T-helper 2 cell treated with Interferon-gamma antibody and Interleukin-4, amounts not matched to agents 5 μg/mL and 100 μg/mL, for 36 hours (primary cell): ENCODE measurements around the gene AURKAIP1.

Experiments
- DNase-seq: peaks from one replicate; pipeline ENCODE4 v3.0.0; 2021; ENCODE audit warnings: low spot score
- H3K27ac Mint-ChIP-seq: one replicate; pipeline ENCODE4 v1.8.0; 2021; ENCODE audit warnings: mild to moderate bottlenecking, mixed read lengths
- H3K27me3 Mint-ChIP-seq: one replicate; pipeline ENCODE4 v1.8.0; 2021; ENCODE audit warnings: low read depth, mixed read lengths
- H3K36me3 Mint-ChIP-seq: one replicate; pipeline ENCODE4 v1.8.0; 2021; ENCODE audit warnings: low read depth, mixed read lengths
- H3K4me1 Mint-ChIP-seq: one replicate; pipeline ENCODE4 v1.8.0; 2021; ENCODE audit warnings: low read depth, mixed read lengths
- H3K4me3 Mint-ChIP-seq: one replicate; pipeline ENCODE4 v1.8.0; 2022; ENCODE audit warnings: mild to moderate bottlenecking, moderate library complexity, mixed read lengths
- H3K9me3 Mint-ChIP-seq: one replicate; pipeline ENCODE4 v1.8.0; 2021; ENCODE audit warnings: mixed read lengths

The AURKAIP1 gene

GRCh38 chr1:1335283-1335682 is 39.7 kb downstream of the AURKAIP1 start:
- no peaks in the 10 kb centered on the region for H3K4me1 Mint-ChIP-seq
- DNase-seq, result no peak
- H3K27ac Mint-ChIP-seq, result no peak overlapping the region
- H3K27me3 Mint-ChIP-seq, result no peaks in the 10 kb centered on the region
- no peaks in the 10 kb centered on the region for H3K36me3 Mint-ChIP-seq
- no peak overlapping the region for H3K4me3 Mint-ChIP-seq
- no peaks in the 10 kb centered on the region for H3K9me3 Mint-ChIP-seq

GRCh38 chr1:1334835-1335234 is 40.2 kb downstream of the AURKAIP1 start:
- H3K36me3 Mint-ChIP-seq, result no peaks in the 10 kb centered on the region
- no peaks in the 10 kb centered on the region for H3K4me1 Mint-ChIP-seq
- H3K27ac Mint-ChIP-seq, result no peak overlapping the region
- peaks cover 1% of the 10 kb centered on the region for H3K9me3 Mint-ChIP-seq
- no peak overlapping the region for H3K4me3 Mint-ChIP-seq
- DNase-seq, result no peak
- no peaks in the 10 kb centered on the region for H3K27me3 Mint-ChIP-seq

- peaks cover 3% of the 10 kb centered on the region for H3K9me3 Mint-ChIP-seq
- no peak for DNase-seq
- H3K27ac Mint-ChIP-seq, result no peak overlapping the region
- H3K36me3 Mint-ChIP-seq, result no peaks in the 10 kb centered on the region
- no peaks in the 10 kb centered on the region for H3K4me1 Mint-ChIP-seq
- H3K4me3 Mint-ChIP-seq, result no peak overlapping the region
- no peaks in the 10 kb centered on the region for H3K27me3 Mint-ChIP-seq
These were observed 41.3 kb downstream of the AURKAIP1 start for GRCh38 chr1:1333551-1334241.

GRCh38 chr1:1332774-1333480 is 42.1 kb downstream of the AURKAIP1 start:
- Mint-ChIP-seq H3K36me3 (no peaks in the 10 kb centered on the region), H3K4me3 (no peak overlapping the region), H3K27ac (no peak overlapping the region), H3K27me3 (no peaks in the 10 kb centered on the region), H3K4me1 (no peaks in the 10 kb centered on the region), H3K9me3 (peaks cover 3% of the 10 kb centered on the region)
- DNase-seq, result no peak

- peaks cover 3% of the 10 kb centered on the region for H3K9me3 Mint-ChIP-seq
- no peaks in the 10 kb centered on the region for H3K36me3 Mint-ChIP-seq
- no peaks in the 10 kb centered on the region for H3K4me1 Mint-ChIP-seq
- no peaks in the 10 kb centered on the region for H3K27me3 Mint-ChIP-seq
- DNase-seq, result no peak
- no peak overlapping the region for H3K4me3 Mint-ChIP-seq
- no peak overlapping the region for H3K27ac Mint-ChIP-seq
These were observed 42.8 kb downstream of the AURKAIP1 start for GRCh38 chr1:1332031-1332755.

- peaks cover 3% of the 10 kb centered on the region for H3K9me3 Mint-ChIP-seq
These were observed 43.7 kb downstream of the AURKAIP1 start, which contains the start of gene TAS1R3 for GRCh38 chr1:1331068-1331965. TSS of gene TAS1R3 (plus strand) at chr1:1331280. CDS start at chr1:1331346, 66 bp downstream.

GRCh38 chr1:1330366-1331067 is 44.5 kb downstream of the AURKAIP1 start:
- H3K36me3 Mint-ChIP-seq, result no peaks in the 10 kb centered on the region
- no peak overlapping the region for H3K27ac Mint-ChIP-seq
- no peak overlapping the region for H3K4me3 Mint-ChIP-seq
- no peaks in the 10 kb centered on the region for H3K27me3 Mint-ChIP-seq
- peaks cover 8% of the 10 kb centered on the region for H3K4me1 Mint-ChIP-seq
- H3K9me3 Mint-ChIP-seq, result peaks cover 3% of the 10 kb centered on the region
- no peak for DNase-seq

More at GRCh38 chr1:1331068-1331965, 43.7 kb downstream of the AURKAIP1 start, which contains the start of gene TAS1R3:
- Mint-ChIP-seq H3K27me3 (no peaks in the 10 kb centered on the region), H3K27ac (no peak within 1 kb of the TSS), H3K36me3 (no peaks in the 10 kb centered on the region), H3K4me3 (no peak within 1 kb of the TSS), H3K4me1 (peaks cover under 1% of the 10 kb centered on the region)
- DNase-seq, result no peak

GRCh38 chr1:1329304-1330210 is 45.5 kb downstream of the AURKAIP1 start:
- no peaks in the 10 kb centered on the region for H3K27me3 Mint-ChIP-seq
- H3K4me1 Mint-ChIP-seq, result peaks cover 11% of the 10 kb centered on the region
- H3K9me3 Mint-ChIP-seq, result peaks cover 3% of the 10 kb centered on the region
- H3K27ac Mint-ChIP-seq, result no peak overlapping the region
- no peak overlapping the region for H3K4me3 Mint-ChIP-seq
- no peaks in the 10 kb centered on the region for H3K36me3 Mint-ChIP-seq
- DNase-seq, result no peak

- no peak overlapping the region for H3K27ac Mint-ChIP-seq
- peaks cover 3% of the 10 kb centered on the region for H3K9me3 Mint-ChIP-seq
- H3K27me3 Mint-ChIP-seq, result no peaks in the 10 kb centered on the region
- H3K36me3 Mint-ChIP-seq, result no peaks in the 10 kb centered on the region
- no peak for DNase-seq
- no peak overlapping the region for H3K4me3 Mint-ChIP-seq
- peaks cover 15% of the 10 kb centered on the region for H3K4me1 Mint-ChIP-seq
These were observed 46.8 kb downstream of the AURKAIP1 start for GRCh38 chr1:1328254-1328653.

GRCh38 chr1:1327291-1327690 is 47.7 kb downstream of the AURKAIP1 start:
- no peaks in the 10 kb centered on the region for H3K27me3 Mint-ChIP-seq
- H3K36me3 Mint-ChIP-seq, result no peaks in the 10 kb centered on the region
- H3K4me1 Mint-ChIP-seq, result peaks cover 18% of the 10 kb centered on the region
- no peak overlapping the region for H3K4me3 Mint-ChIP-seq
- H3K9me3 Mint-ChIP-seq, result peaks cover 3% of the 10 kb centered on the region
- no peak overlapping the region for H3K27ac Mint-ChIP-seq
- no peak for DNase-seq

- H3K27ac Mint-ChIP-seq, result peak overlapping the region; percentile 82
- peaks cover 3% of the 10 kb centered on the region for H3K9me3 Mint-ChIP-seq
- no peak for DNase-seq
- H3K36me3 Mint-ChIP-seq, result no peaks in the 10 kb centered on the region
- H3K4me1 Mint-ChIP-seq, result peaks cover 22% of the 10 kb centered on the region
- H3K27me3 Mint-ChIP-seq, result no peaks in the 10 kb centered on the region
- H3K4me3 Mint-ChIP-seq, result peak overlapping the region; percentile 79
These were observed 48.9 kb downstream of the AURKAIP1 start for GRCh38 chr1:1326075-1326605.
